ENCODE results near the gene SPEF2. TPM values are rescaled to one million over a fixed set of nuclear protein-coding genes. Genes with fewer than 3 reads are reported as not detected.

The SPEF2 gene
- total RNA-seq, 1 donor from 2014 or later, result 7.9 TPM

DNA sequence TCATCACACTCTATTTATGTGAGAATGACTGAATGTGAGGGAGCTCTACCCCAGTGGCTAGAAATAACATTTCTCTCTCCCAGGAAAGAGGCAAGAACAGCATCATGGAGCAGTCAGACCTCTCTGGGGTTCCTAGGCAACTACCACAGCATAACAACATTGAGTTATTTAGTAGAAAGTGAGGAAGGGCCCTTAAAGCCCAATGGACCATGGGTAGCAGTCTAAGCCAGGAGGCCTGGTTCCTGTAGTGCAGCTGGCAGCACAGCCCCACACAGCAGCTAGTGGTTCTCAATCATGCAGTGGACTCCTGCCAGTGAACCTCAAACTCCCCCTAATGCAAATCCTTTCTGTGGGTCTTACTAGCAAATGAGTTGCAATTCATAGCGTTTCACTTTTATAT is 55.3 kb downstream of the SPEF2 start:
- no peaks in the 10 kb centered on the region for H3K4me1 Mint-ChIP-seq (ENCODE audit: unreplicated experiment)
- DNase-seq (ENCODE audit: extremely low spot score, unreplicated experiment), result no peak
- peaks cover 2% of the 10 kb centered on the region for H3K36me3 Mint-ChIP-seq (ENCODE audit: unreplicated experiment)
- TF ChIP-seq, protein P1, sequence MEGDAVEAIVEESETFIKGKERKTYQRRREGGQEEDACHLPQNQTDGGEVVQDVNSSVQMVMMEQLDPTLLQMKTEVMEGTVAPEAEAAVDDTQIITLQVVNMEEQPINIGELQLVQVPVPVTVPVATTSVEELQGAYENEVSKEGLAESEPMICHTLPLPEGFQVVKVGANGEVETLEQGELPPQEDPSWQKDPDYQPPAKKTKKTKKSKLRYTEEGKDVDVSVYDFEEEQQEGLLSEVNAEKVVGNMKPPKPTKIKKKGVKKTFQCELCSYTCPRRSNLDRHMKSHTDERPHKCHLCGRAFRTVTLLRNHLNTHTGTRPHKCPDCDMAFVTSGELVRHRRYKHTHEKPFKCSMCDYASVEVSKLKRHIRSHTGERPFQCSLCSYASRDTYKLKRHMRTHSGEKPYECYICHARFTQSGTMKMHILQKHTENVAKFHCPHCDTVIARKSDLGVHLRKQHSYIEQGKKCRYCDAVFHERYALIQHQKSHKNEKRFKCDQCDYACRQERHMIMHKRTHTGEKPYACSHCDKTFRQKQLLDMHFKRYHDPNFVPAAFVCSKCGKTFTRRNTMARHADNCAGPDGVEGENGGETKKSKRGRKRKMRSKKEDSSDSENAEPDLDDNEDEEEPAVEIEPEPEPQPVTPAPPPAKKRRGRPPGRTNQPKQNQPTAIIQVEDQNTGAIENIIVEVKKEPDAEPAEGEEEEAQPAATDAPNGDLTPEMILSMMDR (IDR thresholded peaks at IDR 0.05), result no peak
- H3K4me3 Mint-ChIP-seq (ENCODE audit: unreplicated experiment), result no peak overlapping the region
- H3K9me3 Mint-ChIP-seq (ENCODE audit: unreplicated experiment), result no peaks in the 10 kb centered on the region
- H3K27me3 Mint-ChIP-seq (ENCODE audit: unreplicated experiment), result no peaks in the 10 kb centered on the region
- H3K27ac Mint-ChIP-seq (ENCODE audit: unreplicated experiment), result no peak overlapping the region

DNA sequence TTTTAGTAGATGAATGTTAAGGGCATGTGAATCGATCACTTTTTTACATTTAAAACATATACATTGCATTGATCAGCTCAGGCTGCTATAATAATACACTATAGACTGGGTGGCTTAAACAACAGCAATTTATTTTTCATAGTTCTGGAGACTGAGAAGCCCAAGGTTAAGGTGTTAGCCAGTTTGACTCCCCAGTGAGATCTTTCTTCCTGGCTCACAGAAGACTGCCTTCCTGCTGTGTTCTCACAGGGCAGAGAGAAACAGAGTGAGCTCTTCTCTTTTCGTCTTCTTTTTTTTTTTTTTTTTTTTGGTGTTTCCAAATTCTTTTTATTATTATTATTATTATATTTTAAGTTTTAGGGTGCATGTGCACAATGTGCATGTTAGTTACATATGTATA is 56.4 kb downstream of the SPEF2 start:
- H3K4me3 Mint-ChIP-seq (ENCODE audit: unreplicated experiment), result no peak overlapping the region
- H3K36me3 Mint-ChIP-seq (ENCODE audit: unreplicated experiment), result peaks cover 2% of the 10 kb centered on the region
- DNase-seq (ENCODE audit: extremely low spot score, unreplicated experiment), result no peak
- TF ChIP-seq, protein P1 (IDR thresholded peaks at IDR 0.05), result no peak
- no peaks in the 10 kb centered on the region for H3K4me1 Mint-ChIP-seq (ENCODE audit: unreplicated experiment)
- no peaks in the 10 kb centered on the region for H3K9me3 Mint-ChIP-seq (ENCODE audit: unreplicated experiment)
- no peak overlapping the region for H3K27ac Mint-ChIP-seq (ENCODE audit: unreplicated experiment)
- no peaks in the 10 kb centered on the region for H3K27me3 Mint-ChIP-seq (ENCODE audit: unreplicated experiment)

DNA sequence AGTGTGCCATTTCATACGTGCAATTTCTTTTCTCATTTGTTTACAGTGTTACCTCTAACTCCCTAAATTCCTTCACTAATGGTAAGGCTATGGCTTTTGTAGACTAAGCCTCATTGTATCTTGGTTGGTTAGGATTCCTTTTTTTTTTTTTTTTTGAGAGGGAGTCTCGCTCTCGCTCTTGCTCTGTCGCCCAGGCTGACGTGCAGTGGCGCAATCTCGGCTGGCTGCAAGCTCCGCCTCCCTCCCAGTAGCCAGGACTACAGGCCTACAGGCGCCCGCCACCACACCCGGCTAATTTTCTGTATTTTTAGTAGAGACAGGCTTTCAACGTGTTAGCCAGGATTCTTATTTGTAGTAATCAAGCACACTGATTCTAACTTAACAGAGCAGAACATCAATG is 57.7 kb downstream of the SPEF2 start:
- H3K27ac Mint-ChIP-seq (ENCODE audit: unreplicated experiment), result no peak overlapping the region

DNA sequence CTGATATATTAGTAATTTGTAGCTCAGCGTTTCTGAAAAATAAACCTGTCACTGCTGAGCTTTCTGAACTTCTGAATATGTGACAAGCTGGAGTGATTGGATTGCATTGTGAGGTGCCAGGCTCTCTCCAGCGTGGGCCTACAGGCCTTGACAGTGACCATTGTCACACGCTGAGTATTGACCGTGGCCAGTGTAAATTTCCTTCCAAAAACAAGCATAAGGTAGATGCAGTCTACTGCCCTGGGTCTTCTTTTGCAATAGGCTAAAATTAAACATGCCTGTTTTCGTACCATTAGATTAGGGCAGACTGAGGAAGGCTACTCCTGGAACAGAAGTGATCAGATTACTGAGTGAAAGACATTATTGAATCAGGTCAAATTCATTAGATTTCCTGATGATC is 60.2 kb downstream of the SPEF2 start:
- H3K4me1 Mint-ChIP-seq (ENCODE audit: unreplicated experiment), result no peaks in the 10 kb centered on the region
- H3K27ac Mint-ChIP-seq (ENCODE audit: unreplicated experiment), result no peak overlapping the region
- peaks cover 2% of the 10 kb centered on the region for H3K36me3 Mint-ChIP-seq (ENCODE audit: unreplicated experiment)
- TF ChIP-seq, protein P1 (IDR thresholded peaks at IDR 0.05), result no peak
- no peaks in the 10 kb centered on the region for H3K9me3 Mint-ChIP-seq (ENCODE audit: unreplicated experiment)
- no peak for DNase-seq (ENCODE audit: extremely low spot score, unreplicated experiment)
- H3K27me3 Mint-ChIP-seq (ENCODE audit: unreplicated experiment), result no peaks in the 10 kb centered on the region
- H3K4me3 Mint-ChIP-seq (ENCODE audit: unreplicated experiment), result no peak overlapping the region

More for the DNA sequence above, 57.7 kb downstream of the SPEF2 start:
- peaks cover 2% of the 10 kb centered on the region for H3K36me3 Mint-ChIP-seq (ENCODE audit: unreplicated experiment)
- no peak overlapping the region for H3K4me3 Mint-ChIP-seq (ENCODE audit: unreplicated experiment)
- no peaks in the 10 kb centered on the region for H3K27me3 Mint-ChIP-seq (ENCODE audit: unreplicated experiment)
- TF ChIP-seq, protein P1 (IDR thresholded peaks at IDR 0.05), result no peak
- H3K4me1 Mint-ChIP-seq (ENCODE audit: unreplicated experiment), result no peaks in the 10 kb centered on the region
- DNase-seq (ENCODE audit: extremely low spot score, unreplicated experiment), result no peak
- H3K9me3 Mint-ChIP-seq (ENCODE audit: unreplicated experiment), result no peaks in the 10 kb centered on the region

DNA sequence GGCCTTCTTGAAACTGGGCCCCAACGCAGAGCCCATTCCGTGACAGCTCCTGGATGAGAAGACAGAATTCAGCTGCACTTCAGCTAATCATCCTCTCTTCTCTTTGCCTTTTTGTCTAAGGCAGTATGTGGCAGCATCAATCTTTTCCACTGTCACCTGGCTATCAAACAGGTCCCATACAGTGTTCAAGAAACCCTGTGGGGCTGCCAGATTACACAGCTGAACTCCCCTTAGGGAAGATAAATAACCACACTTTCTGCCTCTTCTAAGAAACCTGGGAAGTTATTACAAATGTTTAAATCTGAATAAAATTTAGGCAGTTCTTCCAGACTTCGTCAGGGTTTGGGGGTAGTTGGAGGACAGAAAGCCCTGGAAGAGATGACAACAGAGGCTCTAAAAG is 61.0 kb downstream of the SPEF2 start:
- no peak for DNase-seq (ENCODE audit: extremely low spot score, unreplicated experiment)
- H3K27me3 Mint-ChIP-seq (ENCODE audit: unreplicated experiment), result no peaks in the 10 kb centered on the region
- no peaks in the 10 kb centered on the region for H3K4me1 Mint-ChIP-seq (ENCODE audit: unreplicated experiment)
- TF ChIP-seq, protein P1 (IDR thresholded peaks at IDR 0.05), result no peak
- peaks cover 2% of the 10 kb centered on the region for H3K36me3 Mint-ChIP-seq (ENCODE audit: unreplicated experiment)
- no peak overlapping the region for H3K4me3 Mint-ChIP-seq (ENCODE audit: unreplicated experiment)
- H3K27ac Mint-ChIP-seq (ENCODE audit: unreplicated experiment), result no peak overlapping the region
- no peaks in the 10 kb centered on the region for H3K9me3 Mint-ChIP-seq (ENCODE audit: unreplicated experiment)
